ENCODE data around the gene LY6G6F.

GRCh38 chr6:31737315-31737990, 30.8 kb downstream of the LY6G6F start:
- no peak for TF ChIP-seq EP300 (IDR thresholded peaks at IDR 0.05)
- TF ChIP-seq POLR2A (IDR thresholded peaks at IDR 0.05): no peak
- TF ChIP-seq CTCF (IDR thresholded peaks at IDR 0.05): no peak
